Measurements from ENCODE around the gene DDX39B.
"Not testable (repeated sequence)": the region's sequence is repeated elsewhere in the genome, so short reads cannot be mapped to it uniquely, and the experiment has no call there.

DDX39B gene

DNA sequence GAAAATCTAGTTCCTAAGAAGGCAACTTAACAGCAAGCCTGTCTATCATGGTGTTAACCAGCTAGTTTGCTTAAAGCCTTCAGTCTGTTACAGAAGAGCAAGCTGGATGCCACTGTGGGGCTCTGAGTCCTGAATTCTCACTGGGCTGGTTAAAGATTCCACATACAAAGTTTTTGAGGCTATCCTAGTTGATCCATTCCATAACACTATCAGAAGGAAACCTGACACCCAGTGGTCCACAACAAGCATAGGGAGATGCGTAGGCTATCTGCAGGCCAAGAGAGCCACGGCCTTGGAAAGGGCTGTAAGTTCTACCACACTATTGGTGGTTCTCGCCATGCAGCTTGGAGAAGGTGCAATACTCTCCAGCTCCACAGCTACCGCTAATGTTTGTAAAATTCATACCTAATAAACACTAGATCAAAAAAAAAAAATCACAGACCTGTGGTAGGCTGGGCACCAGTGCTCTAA, 13.5 kb downstream of the DDX39B start:
- H3K27me3 ChIP-seq (ENCODE audit: control insufficient read depth, insufficient read depth, low read length, poor library complexity, severe bottlenecking), result no peaks in the 10 kb centered on the region
- peaks cover 18% of the 10 kb centered on the region for H3K36me3 ChIP-seq (ENCODE audit: control insufficient read depth, insufficient read depth, low read length)
- 87 to 92% methylated on average over 4 of the region's 4 CpGs for WGBS, 2 experiments
- H3K4me1 ChIP-seq (ENCODE audit: control insufficient read depth, insufficient read depth, low read length), result no peaks in the 10 kb centered on the region
- no peak overlapping the region for H3K27ac ChIP-seq (ENCODE audit: insufficient read depth, low read depth, low read length, poor library complexity, severe bottlenecking)
- no peak overlapping the region for H3K4me3 ChIP-seq (ENCODE audit: insufficient read depth, low read depth, low read length)
- H3K9me3 ChIP-seq (ENCODE audit: control insufficient read depth, low read length), result no peaks in the 10 kb centered on the region

DNA sequence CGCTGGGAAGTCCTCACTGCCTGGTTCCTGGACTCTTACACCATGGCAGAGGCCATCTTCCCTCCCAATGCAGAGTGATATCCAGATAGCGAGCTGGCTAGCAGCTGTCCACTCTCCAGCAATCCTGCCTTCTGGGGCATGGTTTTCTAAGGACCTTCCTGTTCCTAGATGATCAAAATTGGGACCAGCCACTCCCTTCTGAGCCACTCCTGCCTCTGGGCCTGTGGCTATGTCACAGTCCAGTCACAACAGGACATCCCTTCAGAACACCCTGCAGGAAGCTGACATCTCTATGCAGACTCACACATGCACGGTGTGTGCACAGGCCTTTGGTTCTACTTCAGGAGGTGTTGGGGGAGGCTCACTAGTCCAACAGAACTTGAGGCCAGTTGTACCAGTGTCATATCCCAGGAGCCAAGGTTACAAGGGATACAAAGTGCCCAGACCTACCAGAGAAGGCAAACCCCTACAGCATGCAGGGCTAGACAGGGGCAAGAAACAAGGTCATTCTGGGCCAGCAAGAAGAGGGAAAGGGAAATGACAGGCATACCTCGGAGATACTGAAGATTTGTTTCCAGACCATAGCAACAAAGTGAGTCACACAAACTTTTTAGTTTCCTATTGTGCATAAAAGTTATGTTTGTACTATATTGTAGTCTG, 15.7 kb downstream of the DDX39B start:
- no peaks in the 10 kb centered on the region for H3K27me3 ChIP-seq (ENCODE audit: control insufficient read depth, insufficient read depth, low read length, poor library complexity, severe bottlenecking)
- H3K9me3 ChIP-seq (ENCODE audit: control insufficient read depth, low read length), result no peaks in the 10 kb centered on the region
- 92 to 97% methylated on average over 4 of the region's 4 CpGs for WGBS, 2 experiments
- no peaks in the 10 kb centered on the region for H3K4me1 ChIP-seq (ENCODE audit: control insufficient read depth, insufficient read depth, low read length)
- peaks cover 7% of the 10 kb centered on the region for H3K36me3 ChIP-seq (ENCODE audit: control insufficient read depth, insufficient read depth, low read length)
- H3K4me3 ChIP-seq (ENCODE audit: insufficient read depth, low read depth, low read length), result no peak overlapping the region
- H3K27ac ChIP-seq (ENCODE audit: insufficient read depth, low read depth, low read length, poor library complexity, severe bottlenecking), result no peak overlapping the region

DNA sequence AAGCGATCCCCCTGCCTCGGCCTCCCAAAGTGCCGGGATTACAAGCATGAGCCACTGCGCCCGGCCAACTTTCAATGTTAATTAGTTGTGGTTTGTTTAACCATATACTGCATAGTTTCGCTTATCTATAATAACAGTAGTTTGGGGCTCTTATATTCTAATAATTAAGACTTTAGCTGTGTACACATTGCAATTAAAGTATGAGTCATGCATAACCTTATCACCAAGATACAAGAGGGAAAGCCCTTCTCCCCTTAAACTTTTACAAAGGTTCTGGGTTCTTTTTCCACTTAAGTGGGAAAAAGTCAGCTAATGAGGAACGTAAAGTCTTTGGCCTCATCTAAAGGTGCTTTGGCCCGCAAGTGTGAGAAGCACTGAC, 16.3 kb downstream of the DDX39B start:
- Histone ChIP-seq H3K4me1 (ENCODE audit: control insufficient read depth, insufficient read depth, low read length) (no peaks in the 10 kb centered on the region), H3K36me3 (ENCODE audit: control insufficient read depth, insufficient read depth, low read length) (peaks cover 5% of the 10 kb centered on the region), H3K9me3 (ENCODE audit: control insufficient read depth, low read length) (no peaks in the 10 kb centered on the region), H3K27me3 (ENCODE audit: control insufficient read depth, insufficient read depth, low read length, poor library complexity, severe bottlenecking) (no peaks in the 10 kb centered on the region), H3K27ac (ENCODE audit: insufficient read depth, low read depth, low read length, poor library complexity, severe bottlenecking) (no peak overlapping the region), H3K4me3 (ENCODE audit: insufficient read depth, low read depth, low read length) (no peak overlapping the region)
- 84 to 85% methylated on average over 5 to 7 of the region's 8 CpGs for WGBS, 2 experiments

- H3K9me3 ChIP-seq (ENCODE audit: control insufficient read depth, low read length), result no peaks in the 10 kb centered on the region
- no peak overlapping the region for H3K27ac ChIP-seq (ENCODE audit: insufficient read depth, low read depth, low read length, poor library complexity, severe bottlenecking)
- 84 to 92% methylated on average over 3 of the region's 3 CpGs for WGBS, 2 experiments
- no peaks in the 10 kb centered on the region for H3K27me3 ChIP-seq (ENCODE audit: control insufficient read depth, insufficient read depth, low read length, poor library complexity, severe bottlenecking)
- no peaks in the 10 kb centered on the region for H3K4me1 ChIP-seq (ENCODE audit: control insufficient read depth, insufficient read depth, low read length)
- no peak overlapping the region for H3K4me3 ChIP-seq (ENCODE audit: insufficient read depth, low read depth, low read length)
- no peaks in the 10 kb centered on the region for H3K36me3 ChIP-seq (ENCODE audit: control insufficient read depth, insufficient read depth, low read length)
Observed at GRCh38 chr6:31521835-31522234, 20.0 kb downstream of the DDX39B start.

GRCh38 chr6:31513456-31514165, 28.2 kb downstream of the DDX39B start:
- Histone ChIP-seq H3K27me3 (ENCODE audit: control insufficient read depth, insufficient read depth, low read length, poor library complexity, severe bottlenecking) (no peaks in the 10 kb centered on the region), H3K9me3 (ENCODE audit: control insufficient read depth, low read length) (no peaks in the 10 kb centered on the region), H3K36me3 (ENCODE audit: control insufficient read depth, insufficient read depth, low read length) (no peaks in the 10 kb centered on the region), H3K4me1 (ENCODE audit: control insufficient read depth, insufficient read depth, low read length) (no peaks in the 10 kb centered on the region), H3K27ac (ENCODE audit: insufficient read depth, low read depth, low read length, poor library complexity, severe bottlenecking) (no peak overlapping the region), H3K4me3 (ENCODE audit: insufficient read depth, low read depth, low read length) (no peak overlapping the region)
- WGBS, 2 experiments, result 90 to 91% methylated on average over 5 of the region's 5 CpGs

GRCh38 chr6:31510007-31510406, 31.8 kb downstream of the DDX39B start:
- Histone ChIP-seq H3K27me3 (ENCODE audit: control insufficient read depth, insufficient read depth, low read length, poor library complexity, severe bottlenecking) (no peaks in the 10 kb centered on the region), H3K4me3 (ENCODE audit: insufficient read depth, low read depth, low read length) (no peak overlapping the region)
- 83 to 93% methylated on average over 4 of the region's 4 CpGs for WGBS, 2 experiments

GRCh38 chr6:31509036-31509435, 32.8 kb downstream of the DDX39B start:
- H3K27me3 ChIP-seq (ENCODE audit: control insufficient read depth, insufficient read depth, low read length, poor library complexity, severe bottlenecking); H3K36me3 ChIP-seq (ENCODE audit: control insufficient read depth, insufficient read depth, low read length); H3K27ac ChIP-seq (ENCODE audit: insufficient read depth, low read depth, low read length, poor library complexity, severe bottlenecking); H3K9me3 ChIP-seq (ENCODE audit: control insufficient read depth, low read length); H3K4me1 ChIP-seq (ENCODE audit: control insufficient read depth, insufficient read depth, low read length); H3K4me3 ChIP-seq (ENCODE audit: insufficient read depth, low read depth, low read length): not testable (repeated sequence)
- WGBS, 2 experiments, result 69 to 77% methylated on average over 2 of the region's 2 CpGs

More at GRCh38 chr6:31510007-31510406, 31.8 kb downstream of the DDX39B start:
- Histone ChIP-seq H3K4me1 (ENCODE audit: control insufficient read depth, insufficient read depth, low read length) (no peaks in the 10 kb centered on the region), H3K27ac (ENCODE audit: insufficient read depth, low read depth, low read length, poor library complexity, severe bottlenecking) (no peak overlapping the region), H3K36me3 (ENCODE audit: control insufficient read depth, insufficient read depth, low read length) (no peaks in the 10 kb centered on the region), H3K9me3 (ENCODE audit: control insufficient read depth, low read length) (no peaks in the 10 kb centered on the region)

DNA sequence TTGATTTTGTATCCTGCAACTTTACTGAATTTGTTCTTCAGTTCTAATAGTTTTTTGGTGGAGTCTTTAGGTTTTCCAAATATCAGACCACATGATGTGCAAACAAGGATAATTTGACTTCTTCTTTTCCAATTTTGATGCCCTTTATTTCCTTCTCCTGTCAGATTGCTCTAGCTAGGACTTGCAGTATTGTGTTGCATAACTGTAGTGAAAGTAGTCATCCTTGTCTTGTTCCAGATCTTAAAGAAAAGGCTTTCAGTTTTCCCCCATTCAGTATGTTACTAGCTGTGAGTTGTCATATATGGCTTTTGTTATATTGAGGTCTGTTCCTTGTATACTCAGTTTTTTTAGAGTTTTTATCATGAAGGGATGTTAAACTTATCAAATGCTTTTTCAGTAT, 39.2 kb downstream of the DDX39B start:
- H3K27me3 ChIP-seq (ENCODE audit: control insufficient read depth, insufficient read depth, low read length, poor library complexity, severe bottlenecking), result peaks cover 26% of the 10 kb centered on the region
- H3K4me1 ChIP-seq (ENCODE audit: control insufficient read depth, insufficient read depth, low read length), result no peaks in the 10 kb centered on the region
- no peak overlapping the region for H3K27ac ChIP-seq (ENCODE audit: insufficient read depth, low read depth, low read length, poor library complexity, severe bottlenecking)
- H3K9me3 ChIP-seq (ENCODE audit: control insufficient read depth, low read length), result no peaks in the 10 kb centered on the region
- no peaks in the 10 kb centered on the region for H3K36me3 ChIP-seq (ENCODE audit: control insufficient read depth, insufficient read depth, low read length)
- no peak overlapping the region for H3K4me3 ChIP-seq (ENCODE audit: insufficient read depth, low read depth, low read length)

GRCh38 chr6:31499648-31500047, 42.2 kb downstream of the DDX39B start:
- H3K36me3 ChIP-seq (ENCODE audit: control insufficient read depth, insufficient read depth, low read length); H3K4me3 ChIP-seq (ENCODE audit: insufficient read depth, low read depth, low read length); H3K4me1 ChIP-seq (ENCODE audit: control insufficient read depth, insufficient read depth, low read length); H3K9me3 ChIP-seq (ENCODE audit: control insufficient read depth, low read length); H3K27ac ChIP-seq (ENCODE audit: insufficient read depth, low read depth, low read length, poor library complexity, severe bottlenecking): not testable (repeated sequence)
- 71% methylated on average over 1 of the region's 2 CpGs; no CpG with 5 or more reads in 1 of the 2 experiments for WGBS, 2 experiments
- peaks cover 56% of the 10 kb centered on the region for H3K27me3 ChIP-seq (ENCODE audit: control insufficient read depth, insufficient read depth, low read length, poor library complexity, severe bottlenecking)

- peaks cover 65% of the 10 kb centered on the region for H3K27me3 ChIP-seq (ENCODE audit: control insufficient read depth, insufficient read depth, low read length, poor library complexity, severe bottlenecking)
- H3K36me3 ChIP-seq (ENCODE audit: control insufficient read depth, insufficient read depth, low read length), result no peaks in the 10 kb centered on the region
- peak overlapping the region; percentile 35 for H3K4me3 ChIP-seq (ENCODE audit: insufficient read depth, low read depth, low read length)
- no peaks in the 10 kb centered on the region for H3K9me3 ChIP-seq (ENCODE audit: control insufficient read depth, low read length)
- WGBS, 2 experiments, result 3 to 5% methylated on average over 21 of the region's 21 CpGs
- no peak overlapping the region for H3K27ac ChIP-seq (ENCODE audit: insufficient read depth, low read depth, low read length, poor library complexity, severe bottlenecking)
- no peaks in the 10 kb centered on the region for H3K4me1 ChIP-seq (ENCODE audit: control insufficient read depth, insufficient read depth, low read length)
Observed at GRCh38 chr6:31498748-31499147, 43.1 kb downstream of the DDX39B start.
